Measurements from ENCODE around the gene SGSM2.

DNA sequence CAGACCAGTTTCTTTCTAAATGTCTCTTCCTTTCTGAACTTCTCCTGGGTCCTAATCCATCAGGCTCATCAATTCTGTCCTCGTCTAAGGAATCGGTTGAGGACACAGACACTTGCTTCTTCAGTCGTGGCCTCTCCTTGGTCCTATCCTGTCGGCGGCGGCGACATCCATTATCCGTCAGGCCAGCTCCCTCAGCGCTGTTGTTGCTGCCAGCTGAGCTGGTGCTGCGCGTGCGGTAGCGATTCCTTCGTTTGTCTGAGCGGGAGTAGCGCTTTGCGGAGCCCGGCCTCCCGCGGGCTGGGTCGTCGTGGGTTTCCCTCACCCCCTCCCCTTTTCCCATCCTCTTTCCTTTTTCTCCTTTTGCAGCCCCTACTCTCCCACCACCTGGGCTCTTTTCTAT is 37.5 kb upstream of the SGSM2 start:
- TF ChIP-seq POLR2AphosphoS5 (IDR thresholded peaks at IDR 0.05; ENCODE audit: low read depth, low read length), result no peak
- TF ChIP-seq, protein P1, sequence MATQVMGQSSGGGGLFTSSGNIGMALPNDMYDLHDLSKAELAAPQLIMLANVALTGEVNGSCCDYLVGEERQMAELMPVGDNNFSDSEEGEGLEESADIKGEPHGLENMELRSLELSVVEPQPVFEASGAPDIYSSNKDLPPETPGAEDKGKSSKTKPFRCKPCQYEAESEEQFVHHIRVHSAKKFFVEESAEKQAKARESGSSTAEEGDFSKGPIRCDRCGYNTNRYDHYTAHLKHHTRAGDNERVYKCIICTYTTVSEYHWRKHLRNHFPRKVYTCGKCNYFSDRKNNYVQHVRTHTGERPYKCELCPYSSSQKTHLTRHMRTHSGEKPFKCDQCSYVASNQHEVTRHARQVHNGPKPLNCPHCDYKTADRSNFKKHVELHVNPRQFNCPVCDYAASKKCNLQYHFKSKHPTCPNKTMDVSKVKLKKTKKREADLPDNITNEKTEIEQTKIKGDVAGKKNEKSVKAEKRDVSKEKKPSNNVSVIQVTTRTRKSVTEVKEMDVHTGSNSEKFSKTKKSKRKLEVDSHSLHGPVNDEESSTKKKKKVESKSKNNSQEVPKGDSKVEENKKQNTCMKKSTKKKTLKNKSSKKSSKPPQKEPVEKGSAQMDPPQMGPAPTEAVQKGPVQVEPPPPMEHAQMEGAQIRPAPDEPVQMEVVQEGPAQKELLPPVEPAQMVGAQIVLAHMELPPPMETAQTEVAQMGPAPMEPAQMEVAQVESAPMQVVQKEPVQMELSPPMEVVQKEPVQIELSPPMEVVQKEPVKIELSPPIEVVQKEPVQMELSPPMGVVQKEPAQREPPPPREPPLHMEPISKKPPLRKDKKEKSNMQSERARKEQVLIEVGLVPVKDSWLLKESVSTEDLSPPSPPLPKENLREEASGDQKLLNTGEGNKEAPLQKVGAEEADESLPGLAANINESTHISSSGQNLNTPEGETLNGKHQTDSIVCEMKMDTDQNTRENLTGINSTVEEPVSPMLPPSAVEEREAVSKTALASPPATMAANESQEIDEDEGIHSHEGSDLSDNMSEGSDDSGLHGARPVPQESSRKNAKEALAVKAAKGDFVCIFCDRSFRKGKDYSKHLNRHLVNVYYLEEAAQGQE (IDR thresholded peaks at IDR 0.05; ENCODE audit: insufficient read depth in 1 of 2, low read depth in 2 of 2, low read length in 2 of 2), result no peak
- no peak for TF ChIP-seq SIN3A (IDR thresholded peaks at IDR 0.05; ENCODE audit: borderline replicate concordance, insufficient read depth, low read length)
